CD14-positive monocyte (primary cell): ENCODE results near the gene FBXL17. TPM values are rescaled to one million over a fixed set of nuclear protein-coding genes. Genes with fewer than 3 reads are reported as not detected.

Source experiments
- DNase-seq, 3 donors: peaks; one replicate each; pipeline ENCODE4 v3.0.0-alpha.2; 2011 to 2022
- H2AFZ ChIP-seq: 2 replicates; pipeline ENCODE4 v1.6.0; 2012; ENCODE audit warnings: mild to moderate bottlenecking, low read depth, low read length, inconsistent platforms; ENCODE audit not compliant: insufficient read depth, poor library complexity, severe bottlenecking
- H3K27ac ChIP-seq, 2 donors: 1 replicate in 1 of 2; 2 replicates in 1 of 2; pipeline ENCODE4 v1.5.1; 2012 to 2013; ENCODE audit warnings: low read length in 2 of 2, control low read depth in 1 of 2, inconsistent platforms in 1 of 2, low read depth in 1 of 2, mild to moderate bottlenecking in 1 of 2
- H3K27me3 ChIP-seq, 2 donors: one replicate each; pipeline versions ENCODE4 v1.6.0 to v1.6.1; 2011 to 2013; ENCODE audit warnings: low read length in 2 of 2; ENCODE audit not compliant: control insufficient read depth in 2 of 2, insufficient read depth in 2 of 2
- H3K36me3 ChIP-seq, 2 donors: replicated peaks in 1 of 2; 1 replicate in 1 of 2; 2 replicates in 1 of 2; pipeline versions ENCODE4 v1.5.1 to v1.6.1; 2012 to 2013; ENCODE audit warnings: low read length in 2 of 2, control low read depth in 1 of 2, inconsistent platforms in 1 of 2, mild to moderate bottlenecking in 1 of 2; ENCODE audit not compliant: insufficient read depth in 2 of 2, control insufficient read depth in 1 of 2
- H3K4me1 ChIP-seq, 2 donors: 1 replicate in 1 of 2; 2 replicates in 1 of 2; pipeline versions ENCODE4 v1.5.1 to v1.6.1; 2012 to 2013; ENCODE audit warnings: low read length in 2 of 2, control low read depth in 1 of 2, inconsistent platforms in 1 of 2, mild to moderate bottlenecking in 1 of 2, moderate library complexity in 1 of 2; ENCODE audit not compliant: insufficient read depth in 2 of 2, control insufficient read depth in 1 of 2
- H3K4me2 ChIP-seq: replicated peaks from 2 replicates; pipeline ENCODE3; 2012; ENCODE audit warnings: low read length, moderate library complexity, mild to moderate bottlenecking; ENCODE audit not compliant: poor library complexity, severe bottlenecking; ENCODE audit errors: extremely low read depth
- H3K4me3 ChIP-seq, 3 experiments: fragments of 200-600 bp in 1 of 3; sonication (generic) in 1 of 3; replicated peaks in 1 of 3; 1 replicate in 2 of 3; 2 replicates in 1 of 3; pipeline ENCODE4 v1.5.1; 2011 to 2013; ENCODE audit warnings: low read length in 3 of 3, mild to moderate bottlenecking in 3 of 3, control low read depth in 2 of 3, low read depth in 2 of 3, inconsistent platforms in 1 of 3, moderate library complexity in 1 of 3
- H3K79me2 ChIP-seq: 2 replicates; pipeline ENCODE4 v1.6.0; 2012; ENCODE audit warnings: mild to moderate bottlenecking, control low read depth, inconsistent platforms, low read length, moderate library complexity; ENCODE audit not compliant: insufficient read depth
- H3K9ac ChIP-seq: 2 replicates; pipeline ENCODE4 v1.6.0; 2017; ENCODE audit warnings: low read length, mild to moderate bottlenecking; ENCODE audit not compliant: insufficient read depth, poor library complexity, severe bottlenecking
- H3K9me3 ChIP-seq, 2 donors: replicated peaks in 1 of 2; 1 replicate in 1 of 2; 2 replicates in 1 of 2; pipeline versions ENCODE4 v1.5.1 to v1.6.1; 2012 to 2013; ENCODE audit warnings: low read length in 2 of 2, control low read depth in 1 of 2; ENCODE audit not compliant: control insufficient read depth in 1 of 2, insufficient read depth in 1 of 2
- H4K20me1 ChIP-seq: 2 replicates; pipeline ENCODE4 v1.6.0; 2012; ENCODE audit warnings: mild to moderate bottlenecking, low read length, control low read depth, moderate library complexity; ENCODE audit not compliant: insufficient read depth
- H3K27ac Mint-ChIP-seq, 7 donors: one replicate each; pipeline ENCODE4 v1.8.0; 2020; ENCODE audit warnings: mild to moderate bottlenecking in 7 of 7, mixed read lengths in 7 of 7, moderate library complexity in 6 of 7, inconsistent platforms in 2 of 7
- H3K27me3 Mint-ChIP-seq, 3 donors: one replicate each; pipeline ENCODE4 v1.8.0; 2021 to 2022; ENCODE audit warnings: low read depth in 3 of 3, mild to moderate bottlenecking in 3 of 3, mixed read lengths in 3 of 3, moderate library complexity in 3 of 3, inconsistent platforms in 1 of 3
- H3K36me3 Mint-ChIP-seq, 2 donors: one replicate each; pipeline ENCODE4 v1.8.0; 2020; ENCODE audit warnings: mixed read lengths in 2 of 2, inconsistent platforms in 1 of 2, mild to moderate bottlenecking in 1 of 2
- H3K4me1 Mint-ChIP-seq: one replicate; pipeline ENCODE4 v1.8.0; 2020; ENCODE audit warnings: mild to moderate bottlenecking, mixed read lengths
- H3K4me3 Mint-ChIP-seq, 2 donors: one replicate each; pipeline ENCODE4 v1.8.0; 2020; ENCODE audit warnings: mild to moderate bottlenecking in 2 of 2, mixed read lengths in 2 of 2, moderate library complexity in 1 of 2
- H3K9me3 Mint-ChIP-seq, 7 donors: one replicate each; pipeline ENCODE4 v1.8.0; 2020 to 2022; ENCODE audit warnings: mixed read lengths in 7 of 7, mild to moderate bottlenecking in 6 of 7, moderate library complexity in 6 of 7, inconsistent platforms in 2 of 7
- WGBS: methylation state at CpG from one replicate; pipeline ENCODE4 v1.1.5; 2013; ENCODE audit warnings: missing lambda C conversion rate; ENCODE audit not compliant: insufficient coverage; 5-methylcytosine and 5-hydroxymethylcytosine counted together
- intact Hi-C, 2 donors: fragments of 100-400 bp; cut with micrococcal nuclease; formaldehyde crosslinking; loops; one replicate each; pipeline versions ENCODE4 v1.15.0 to v1.15.1; 2023
- polyA plus RNA-seq, 3 donors: library from polyadenylated mRNA; depleted of rRNA in 1 of 3; unstranded in 2 of 3; stranded (reverse) in 1 of 3; fragments of 300-500 nt in 2 of 3; fragments of >200 nt in 1 of 3; fragmentation: Illumina TruSeq in 2 of 3; gene quantifications; 1 replicate in 2 of 3; 2 replicates in 1 of 3; pipeline ENCODE4 v1.2.3, GENCODE V29; 2012 to 2021
- TF ChIP-seq, protein P1 (sequence below): fragments of 200-600 bp; IDR thresholded peaks from one replicate; pipeline ENCODE4 v1.8.0; 2022; ENCODE audit warnings: antibody characterized with exemption, mild to moderate bottlenecking

Gene FBXL17
- polyA plus RNA-seq, 3 donors: 1.5 to 6.6 (median 2.0) TPM

DNA sequence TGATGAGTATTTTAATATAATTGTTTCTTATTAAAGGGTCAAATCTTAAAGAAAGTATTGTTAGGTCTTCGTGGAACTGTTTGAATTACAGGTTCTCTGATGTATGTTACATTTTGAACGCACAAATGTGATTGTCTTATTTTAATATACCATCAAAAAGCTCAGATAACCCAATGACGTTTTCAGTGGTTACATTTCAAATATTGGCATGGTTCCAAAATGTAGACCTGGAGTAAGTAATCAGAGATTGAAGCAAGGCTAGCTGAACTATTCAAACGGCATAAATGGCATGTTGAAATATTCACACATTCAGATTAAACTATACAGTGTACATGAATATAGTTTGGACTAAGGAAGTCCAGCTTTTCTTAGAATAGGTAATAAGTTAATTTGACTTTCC, 429.4 kb downstream of the FBXL17 start:
- H3K36me3 Mint-ChIP-seq: no peaks in the 10 kb centered on the region
- intact Hi-C loops: no loop called here
- no peak overlapping the region for H2AFZ ChIP-seq

DNA sequence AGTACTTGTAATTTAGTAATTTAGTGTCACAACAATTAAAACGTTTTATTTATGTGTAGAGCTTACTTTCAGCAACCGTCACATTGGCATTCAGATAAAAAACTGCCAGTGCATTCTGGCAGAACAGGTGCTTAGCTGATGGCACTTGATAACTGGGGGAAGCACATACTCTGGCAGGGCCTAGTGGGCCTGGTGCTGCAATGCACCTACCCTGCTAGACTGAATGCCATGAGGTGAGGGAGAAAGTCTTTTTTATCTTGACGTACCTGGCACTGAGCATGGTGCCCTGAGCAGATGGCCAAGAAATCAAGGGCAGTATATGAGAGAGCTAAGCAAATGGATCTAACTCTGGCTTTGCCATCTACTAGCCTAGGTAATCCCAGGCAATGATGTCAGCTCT, 430.6 kb downstream of the FBXL17 start:
- H3K9me3 ChIP-seq: no peaks in the 10 kb centered on the region
- TF ChIP-seq, protein P1, sequence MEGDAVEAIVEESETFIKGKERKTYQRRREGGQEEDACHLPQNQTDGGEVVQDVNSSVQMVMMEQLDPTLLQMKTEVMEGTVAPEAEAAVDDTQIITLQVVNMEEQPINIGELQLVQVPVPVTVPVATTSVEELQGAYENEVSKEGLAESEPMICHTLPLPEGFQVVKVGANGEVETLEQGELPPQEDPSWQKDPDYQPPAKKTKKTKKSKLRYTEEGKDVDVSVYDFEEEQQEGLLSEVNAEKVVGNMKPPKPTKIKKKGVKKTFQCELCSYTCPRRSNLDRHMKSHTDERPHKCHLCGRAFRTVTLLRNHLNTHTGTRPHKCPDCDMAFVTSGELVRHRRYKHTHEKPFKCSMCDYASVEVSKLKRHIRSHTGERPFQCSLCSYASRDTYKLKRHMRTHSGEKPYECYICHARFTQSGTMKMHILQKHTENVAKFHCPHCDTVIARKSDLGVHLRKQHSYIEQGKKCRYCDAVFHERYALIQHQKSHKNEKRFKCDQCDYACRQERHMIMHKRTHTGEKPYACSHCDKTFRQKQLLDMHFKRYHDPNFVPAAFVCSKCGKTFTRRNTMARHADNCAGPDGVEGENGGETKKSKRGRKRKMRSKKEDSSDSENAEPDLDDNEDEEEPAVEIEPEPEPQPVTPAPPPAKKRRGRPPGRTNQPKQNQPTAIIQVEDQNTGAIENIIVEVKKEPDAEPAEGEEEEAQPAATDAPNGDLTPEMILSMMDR: no peak
- H3K4me1 ChIP-seq: no peaks in the 10 kb centered on the region
- Mint-ChIP-seq H3K4me1 (no peaks in the 10 kb centered on the region), H3K4me3 (no peak overlapping the region), H3K36me3 (no peaks in the 10 kb centered on the region), H3K27me3 (no peaks in the 10 kb centered on the region), H3K27ac (no peak overlapping the region), H3K9me3 (peaks cover 0 to 5% (median 0%) of the 10 kb centered on the region in 7 donors)
- no peaks in the 10 kb centered on the region for H4K20me1 ChIP-seq
- intact Hi-C loops: no loop called here
- H3K27me3 ChIP-seq: no peaks in the 10 kb centered on the region
- no peak for DNase-seq
- H3K9ac ChIP-seq: no peak overlapping the region
- H3K4me3 ChIP-seq: no peak overlapping the region
- no peak overlapping the region for H3K4me2 ChIP-seq
- no peaks in the 10 kb centered on the region for H3K36me3 ChIP-seq
- H3K79me2 ChIP-seq: no peaks in the 10 kb centered on the region
- H2AFZ ChIP-seq: no peak overlapping the region
- H3K27ac ChIP-seq: no peak overlapping the region
- no CpG with 5 or more reads among the region's 3 CpGs for WGBS

More for the DNA sequence above, 429.4 kb downstream of the FBXL17 start:
- no peak overlapping the region for H3K27ac ChIP-seq
- Mint-ChIP-seq H3K4me1 (no peaks in the 10 kb centered on the region), H3K27ac (no peak overlapping the region), H3K4me3 (no peak overlapping the region), H3K9me3 (peaks cover 0 to 5% (median 0%) of the 10 kb centered on the region in 7 donors), H3K27me3 (no peaks in the 10 kb centered on the region)
- DNase-seq: no peak
- no peak overlapping the region for H3K9ac ChIP-seq
- H3K36me3 ChIP-seq: no peaks in the 10 kb centered on the region
- no peak overlapping the region for H3K4me3 ChIP-seq
- H3K27me3 ChIP-seq: no peaks in the 10 kb centered on the region
- H3K4me1 ChIP-seq: no peaks in the 10 kb centered on the region
- no peaks in the 10 kb centered on the region for H3K9me3 ChIP-seq
- H3K4me2 ChIP-seq: no peak overlapping the region
- H3K79me2 ChIP-seq: no peaks in the 10 kb centered on the region
- WGBS: 80% methylated on average over 1 of the region's 4 CpGs
- H4K20me1 ChIP-seq: no peaks in the 10 kb centered on the region
- TF ChIP-seq, protein P1: no peak
